GM21737 (cell line): ENCODE results near the gene ATP2B2.

Experiments used
- ATAC-seq: cut with Tn5 transposase; IDR thresholded peaks from one replicate; pipeline ENCODE4 v1.9.1; 2021; ENCODE audit warnings: mild to moderate bottlenecking, moderate library complexity; ENCODE audit not compliant: unreplicated experiment

ATP2B2 gene

DNA sequence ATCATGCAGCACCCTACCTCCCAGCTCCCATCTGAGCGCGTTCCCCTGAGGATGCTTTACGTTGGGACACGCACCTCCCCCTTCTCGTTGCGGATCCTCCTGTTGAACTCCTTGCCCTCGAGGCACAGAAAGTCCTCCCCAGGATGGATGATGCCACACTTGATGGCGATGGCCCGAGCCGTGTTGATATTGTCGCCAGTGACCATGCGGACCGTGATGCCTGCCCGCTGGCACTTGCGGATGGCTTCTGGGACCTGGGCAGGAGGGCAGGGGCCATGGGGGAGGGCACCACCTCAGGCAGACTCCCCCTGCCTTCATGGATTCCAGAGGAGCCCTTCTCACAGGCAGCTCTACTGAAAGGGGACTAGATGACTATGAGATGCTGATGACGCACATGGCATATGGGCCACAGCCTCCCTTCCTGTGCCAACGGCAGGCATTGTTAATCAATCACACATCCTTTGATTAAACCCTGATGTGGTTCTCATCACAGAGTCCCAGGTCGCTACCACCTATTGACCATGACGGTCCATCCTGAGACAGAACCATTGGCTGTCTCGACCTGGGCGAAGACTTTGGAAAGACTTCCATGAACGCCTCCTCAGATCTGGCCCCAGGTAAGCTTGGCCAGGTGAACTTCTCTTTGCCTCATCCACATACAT is 154.9 kb downstream of the ATP2B2 start:
- no peak for ATAC-seq

DNA sequence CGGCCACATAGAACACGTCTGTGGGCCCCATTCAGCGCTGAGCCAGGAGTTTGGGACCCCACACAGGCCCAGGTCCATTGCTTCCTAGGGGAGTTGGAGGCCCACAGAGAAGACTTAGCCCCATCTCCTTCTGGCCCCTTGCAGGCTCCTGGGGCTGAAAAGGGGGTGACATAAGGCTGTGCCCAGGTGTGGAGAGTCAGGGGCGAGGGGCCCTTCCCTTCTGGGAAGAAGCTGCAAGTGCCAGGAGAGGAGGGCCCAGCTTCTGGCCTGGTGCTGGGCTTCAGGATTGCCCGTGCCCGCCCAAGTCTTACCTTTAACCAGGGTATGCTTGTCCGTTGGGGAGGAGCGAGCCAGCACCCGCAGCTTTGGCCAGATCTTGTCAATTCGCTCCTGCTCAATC is 155.6 kb downstream of the ATP2B2 start:
- ATAC-seq = no peak

DNA sequence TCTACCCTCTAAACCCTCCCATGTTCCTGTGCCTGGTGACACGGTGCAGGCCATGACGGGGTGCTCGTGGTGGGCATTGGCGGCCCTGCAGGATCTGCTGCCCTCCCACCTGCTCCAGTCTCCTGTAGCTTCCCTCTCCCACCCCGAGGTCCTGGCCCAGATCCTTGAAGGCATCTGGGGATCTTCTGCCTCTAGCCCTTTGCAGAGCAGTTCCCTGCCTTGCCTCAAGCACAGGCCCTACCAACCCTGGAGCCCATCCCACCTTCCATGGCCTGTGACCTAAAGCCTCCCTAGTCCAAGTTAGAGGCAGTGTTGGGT is 157.0 kb downstream of the ATP2B2 start:
- no peak for ATAC-seq

DNA sequence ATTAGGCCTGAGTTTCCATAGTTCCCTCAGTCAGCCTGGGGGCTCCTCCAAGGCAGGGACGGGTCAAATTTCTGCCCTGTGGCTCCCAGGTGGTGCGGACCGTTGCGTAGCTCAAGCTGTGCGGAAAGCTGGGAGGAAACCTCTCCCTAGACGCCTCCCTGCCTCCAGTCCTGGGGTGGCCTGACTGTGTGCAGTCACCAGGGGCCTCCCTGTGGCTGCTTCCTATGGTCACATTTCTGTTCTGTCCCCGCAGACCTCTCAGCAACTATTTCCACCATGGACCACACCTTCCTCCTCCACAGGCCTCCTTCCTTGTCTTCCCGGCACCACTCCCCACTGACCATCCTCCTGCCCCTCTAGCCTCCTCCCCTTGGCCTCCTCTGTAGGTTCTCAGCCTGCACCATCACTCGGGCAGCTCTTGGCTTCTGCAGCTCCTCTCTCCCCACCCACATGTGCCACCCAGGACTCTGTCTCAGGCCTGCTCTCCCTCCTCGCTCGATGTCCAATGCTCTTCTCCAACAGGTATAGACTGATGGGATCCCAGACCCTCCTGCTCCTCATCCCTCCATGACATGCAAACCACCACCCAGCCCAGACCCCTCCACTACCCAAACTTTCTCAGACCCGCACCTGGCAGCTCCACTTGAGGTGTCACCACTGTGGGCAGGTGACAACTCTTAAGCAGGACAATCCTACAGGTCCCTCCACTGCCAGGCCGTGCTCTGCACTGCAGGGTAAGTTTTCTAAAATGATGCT is 157.6 kb downstream of the ATP2B2 start:
- ATAC-seq = no peak

DNA sequence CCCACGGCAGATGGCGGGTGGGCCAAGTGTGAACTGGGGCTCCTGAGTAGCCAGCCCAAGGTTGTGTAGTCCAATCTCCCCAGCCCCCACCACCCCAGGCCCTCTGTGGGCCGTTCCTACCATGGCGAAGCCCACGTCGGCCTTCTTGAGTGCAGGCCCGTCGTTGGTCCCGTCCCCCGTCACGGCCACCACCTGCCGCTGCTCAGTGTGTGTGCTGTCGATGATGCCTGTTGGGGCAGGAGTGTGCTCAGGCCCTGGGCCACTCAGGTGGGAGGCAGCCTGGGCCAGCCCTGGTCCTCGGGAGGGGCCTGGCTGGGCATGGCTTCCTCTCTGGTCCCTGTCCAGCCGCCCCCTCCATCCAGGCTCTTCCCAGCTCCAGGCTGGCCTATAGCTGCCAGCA is 159.5 kb downstream of the ATP2B2 start:
- ATAC-seq = no peak

DNA sequence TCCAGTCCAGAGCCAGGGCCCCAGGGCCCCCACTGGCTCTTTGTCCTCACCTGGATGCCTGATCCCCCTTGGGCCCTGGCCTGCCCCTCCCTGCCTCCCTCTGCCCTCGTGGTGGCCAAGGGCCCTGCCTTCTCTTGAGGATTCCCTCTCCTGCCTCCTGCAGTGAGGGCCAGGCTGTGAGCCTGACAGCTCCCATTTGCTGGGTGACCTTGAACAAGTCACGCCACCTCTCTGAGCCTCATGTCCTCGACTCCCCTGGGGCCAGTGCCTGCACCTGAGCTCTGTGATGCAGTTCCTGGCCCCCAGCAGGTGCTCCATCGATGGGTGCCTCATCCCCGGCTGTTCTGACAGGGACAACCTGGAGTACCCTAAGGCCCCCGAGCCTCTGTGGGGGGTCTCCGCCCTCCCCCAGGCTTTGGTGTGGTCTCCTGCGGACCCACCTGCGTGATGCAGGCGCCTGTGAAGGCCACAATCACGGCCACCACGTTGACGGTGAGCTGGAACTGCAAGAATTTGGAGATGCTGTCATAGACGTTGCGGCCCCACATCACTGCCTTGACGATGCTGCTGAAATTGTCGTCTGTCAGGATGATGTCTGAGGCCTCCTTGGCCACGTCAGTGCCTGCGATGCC is 160.3 kb downstream of the ATP2B2 start:
- ATAC-seq = no peak

DNA sequence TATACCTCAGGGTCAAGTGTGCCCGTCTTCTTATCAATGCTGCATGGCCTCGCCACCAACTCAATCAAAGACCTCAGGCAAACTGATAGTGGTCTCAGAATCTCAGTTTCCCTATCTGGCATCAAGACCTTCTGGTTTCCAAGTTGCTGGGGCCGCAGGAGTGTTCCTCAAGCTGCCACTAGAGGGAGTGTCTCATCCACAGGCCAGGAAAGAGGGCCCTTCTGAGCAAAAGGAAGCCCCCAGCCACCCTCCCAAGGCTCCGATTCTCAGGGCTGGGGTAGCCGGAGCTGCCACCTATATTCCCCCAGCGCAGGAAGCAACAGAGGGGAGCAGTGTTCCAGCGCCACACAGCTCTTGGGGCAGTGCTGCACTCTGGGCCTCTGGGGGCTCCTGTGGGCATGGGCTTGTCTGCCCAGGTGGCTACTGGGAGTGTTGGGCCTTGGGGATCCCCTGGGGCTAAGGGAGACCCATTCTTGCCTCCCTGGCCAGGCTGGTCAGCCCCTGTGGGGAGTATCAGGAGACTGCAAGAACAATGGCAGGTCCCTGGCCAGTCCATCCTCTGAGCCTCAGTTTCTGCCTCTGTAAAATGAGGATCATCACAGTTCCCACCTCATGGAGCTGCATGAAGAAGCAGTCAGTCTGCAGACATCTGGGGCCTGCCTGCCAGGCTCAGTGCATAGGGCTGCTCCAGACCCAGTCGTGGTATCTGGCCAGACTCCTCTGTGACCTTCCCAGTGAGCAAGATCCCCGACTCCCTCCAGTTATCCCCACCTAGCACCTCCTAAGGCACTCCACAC is 161.0 kb downstream of the ATP2B2 start:
- ATAC-seq = no peak

DNA sequence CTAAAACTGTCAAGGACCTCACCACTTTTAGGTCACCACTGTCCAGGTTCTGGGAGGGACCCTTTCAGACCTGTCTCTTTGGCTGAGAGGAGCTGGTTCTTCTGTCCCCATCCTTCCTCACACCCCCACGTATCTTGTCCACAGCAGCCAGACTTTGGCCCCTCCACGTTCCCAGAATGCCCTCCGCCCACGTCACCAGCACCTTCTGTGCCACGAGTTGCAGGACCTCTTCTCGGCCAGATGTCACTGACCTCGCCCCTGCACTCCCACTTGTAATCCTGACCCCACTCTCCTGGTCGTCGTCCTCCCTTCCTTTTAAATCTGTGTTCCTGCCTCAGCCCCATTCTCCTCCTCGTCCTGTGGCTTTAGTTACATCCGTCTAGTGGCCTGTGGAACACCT is 161.9 kb downstream of the ATP2B2 start:
- ATAC-seq = no peak

DNA sequence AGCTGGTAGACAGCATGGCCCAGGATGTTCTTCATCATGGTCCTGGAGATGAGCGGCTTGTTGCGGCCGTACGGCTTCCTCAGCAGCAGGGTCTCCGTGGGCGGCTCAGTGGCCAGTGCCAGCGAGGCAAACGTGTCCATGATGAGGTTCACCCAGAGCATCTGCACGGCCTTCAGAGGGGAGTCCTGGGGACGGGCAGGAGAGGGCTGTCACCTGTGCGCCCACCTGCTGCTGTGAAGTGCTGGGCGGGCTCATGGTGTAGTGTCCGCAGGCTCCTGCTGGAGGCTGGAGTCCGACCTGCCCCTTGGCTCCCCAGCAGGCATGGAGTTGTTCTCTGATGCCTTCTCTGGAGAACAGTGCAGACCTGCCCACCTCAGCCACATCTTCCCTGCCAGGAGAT is 162.6 kb downstream of the ATP2B2 start:
- no peak for ATAC-seq

DNA sequence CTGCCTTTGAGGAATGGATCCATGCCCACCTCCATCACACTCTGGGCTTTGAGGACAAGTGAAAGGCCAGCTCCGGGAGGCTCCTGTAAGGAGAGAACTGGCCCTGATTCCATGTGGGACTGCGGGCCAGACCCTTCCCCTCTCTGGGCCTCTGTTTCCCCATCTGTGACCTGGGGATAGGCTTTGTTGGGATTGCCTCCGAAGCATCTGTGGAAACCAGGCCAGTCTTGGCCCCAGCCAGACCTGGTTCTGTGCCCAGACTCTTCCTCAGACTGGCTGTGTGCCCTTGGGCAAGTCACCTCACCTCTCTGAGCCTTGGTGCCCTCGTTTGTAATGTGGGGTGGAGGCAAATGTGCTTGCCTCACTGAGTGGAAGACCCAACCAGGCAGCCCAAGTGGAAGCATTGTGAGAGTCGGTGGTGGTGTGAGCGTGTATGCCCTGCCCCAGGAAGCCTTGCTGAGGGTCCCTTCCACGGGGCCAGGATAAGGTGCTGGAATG is 163.4 kb downstream of the ATP2B2 start:
- no peak for ATAC-seq

DNA sequence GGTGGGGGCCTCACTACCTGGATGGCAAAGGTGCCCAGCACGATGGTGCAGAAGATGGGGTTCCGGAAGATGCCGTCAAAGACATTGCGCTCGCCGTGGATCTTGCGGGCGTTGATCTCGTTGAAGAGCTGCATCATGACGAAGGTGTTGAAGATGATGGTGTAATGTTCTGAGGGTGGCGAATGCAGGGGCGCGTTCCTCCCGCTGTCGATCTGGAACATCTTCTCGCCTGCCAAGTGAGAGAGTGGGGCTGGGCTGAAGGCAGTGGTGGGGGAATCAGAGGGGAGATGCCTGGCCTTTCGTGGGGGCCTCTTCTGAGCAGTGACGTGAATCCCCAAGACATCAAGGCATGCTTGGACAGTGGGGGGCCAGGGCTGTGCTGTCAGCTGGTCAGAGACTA is 164.9 kb downstream of the ATP2B2 start:
- ATAC-seq = no peak

DNA sequence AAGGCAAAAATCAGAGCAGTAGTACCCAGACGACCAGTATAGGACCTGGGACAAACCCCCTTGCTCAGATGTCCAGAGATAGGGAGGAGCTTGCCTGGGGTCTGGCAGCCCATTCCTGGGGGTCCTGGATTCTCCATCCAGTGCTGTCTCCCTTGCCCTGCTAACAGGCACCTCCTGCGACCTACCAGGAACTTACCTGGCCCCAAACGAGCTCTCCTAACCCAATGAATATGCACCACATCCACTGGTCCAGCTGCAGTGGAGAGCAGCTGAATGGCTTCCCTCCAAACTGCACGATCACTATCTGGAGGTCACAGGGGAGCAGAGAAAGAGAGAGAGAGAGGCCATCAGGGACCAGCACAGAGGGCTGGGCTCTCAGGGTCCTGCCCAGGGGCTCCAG is 165.3 kb downstream of the ATP2B2 start:
- ATAC-seq = no peak

DNA sequence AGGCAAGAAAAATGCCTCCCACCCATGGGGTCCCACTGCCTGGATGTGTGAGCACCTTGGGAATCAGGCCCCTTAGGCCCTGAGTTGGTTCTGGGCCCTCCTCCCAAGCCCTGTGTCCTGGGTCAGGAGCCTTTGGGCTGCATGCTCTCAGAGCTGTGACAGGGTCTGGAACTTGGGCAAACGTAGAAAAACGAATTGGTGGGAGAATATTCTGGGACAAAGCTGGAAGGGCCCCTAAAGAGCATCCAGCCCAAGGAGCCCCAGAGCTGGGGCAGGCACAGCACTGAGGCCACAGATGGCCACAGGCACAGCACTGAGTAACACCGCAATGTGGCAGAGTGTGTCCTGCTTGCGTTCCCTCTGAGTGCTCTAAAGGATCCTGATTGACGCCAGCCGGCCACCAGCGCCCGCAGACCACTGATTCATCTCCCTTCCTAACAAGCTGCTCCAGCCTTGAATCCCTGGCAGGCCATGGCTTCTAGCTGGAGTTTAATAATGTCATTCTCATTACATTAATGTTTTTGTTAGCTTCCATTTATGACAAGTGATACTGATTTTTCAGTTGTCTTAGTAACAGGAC is 165.9 kb downstream of the ATP2B2 start:
- no peak for ATAC-seq

DNA sequence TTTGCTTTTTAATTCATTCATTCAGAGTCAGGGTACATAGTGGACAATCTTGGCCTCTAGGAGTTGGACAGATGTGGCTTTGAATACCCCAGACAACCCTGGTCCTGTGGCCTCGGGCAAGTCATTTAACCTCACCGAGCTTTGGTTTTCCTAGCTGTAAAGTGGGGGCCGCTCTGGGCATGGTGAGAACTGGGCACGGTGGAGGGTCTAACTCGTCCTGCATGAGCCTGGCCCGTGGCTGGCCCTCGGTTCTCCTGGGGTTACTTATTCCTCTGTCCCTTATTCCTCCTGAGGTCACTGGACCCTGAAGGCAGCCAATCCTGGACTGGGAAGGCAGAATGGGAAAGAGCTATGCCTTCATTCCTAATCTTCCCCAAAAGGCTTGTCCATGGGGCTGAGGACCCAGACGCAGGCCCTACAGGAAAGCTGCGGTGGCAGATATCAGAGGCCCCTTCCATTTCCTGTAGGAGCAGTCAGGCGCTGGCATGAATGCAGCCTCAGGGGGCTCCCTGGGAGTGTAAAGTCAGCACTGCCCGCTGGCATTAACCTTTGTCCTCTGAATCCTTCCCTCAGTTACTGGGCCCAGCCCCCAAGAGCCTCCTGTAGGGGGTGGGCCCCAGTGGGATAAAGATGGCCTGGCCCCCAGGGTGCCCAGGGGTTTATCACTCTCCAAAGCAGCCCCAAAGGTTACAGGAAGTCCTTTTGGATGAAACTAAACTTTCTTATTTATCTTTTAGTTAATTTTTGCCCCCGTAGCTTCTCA is 166.6 kb downstream of the ATP2B2 start:
- ATAC-seq = no peak

DNA sequence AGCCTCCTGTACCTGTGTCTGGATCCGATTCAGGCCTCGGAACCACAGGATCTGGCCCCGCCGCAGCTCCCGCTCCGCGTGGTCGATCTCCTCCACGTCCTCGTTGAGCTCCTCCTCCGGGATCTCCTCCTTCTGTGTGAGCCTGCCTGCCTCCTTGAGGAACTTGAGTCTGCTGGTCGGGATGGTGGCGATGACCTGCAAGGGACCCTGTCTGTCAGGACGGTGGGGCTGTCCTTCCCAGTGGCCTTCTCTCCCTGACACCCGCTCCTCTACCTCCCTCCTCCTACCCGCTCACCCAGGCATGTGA is 167.3 kb downstream of the ATP2B2 start:
- no peak for ATAC-seq

DNA sequence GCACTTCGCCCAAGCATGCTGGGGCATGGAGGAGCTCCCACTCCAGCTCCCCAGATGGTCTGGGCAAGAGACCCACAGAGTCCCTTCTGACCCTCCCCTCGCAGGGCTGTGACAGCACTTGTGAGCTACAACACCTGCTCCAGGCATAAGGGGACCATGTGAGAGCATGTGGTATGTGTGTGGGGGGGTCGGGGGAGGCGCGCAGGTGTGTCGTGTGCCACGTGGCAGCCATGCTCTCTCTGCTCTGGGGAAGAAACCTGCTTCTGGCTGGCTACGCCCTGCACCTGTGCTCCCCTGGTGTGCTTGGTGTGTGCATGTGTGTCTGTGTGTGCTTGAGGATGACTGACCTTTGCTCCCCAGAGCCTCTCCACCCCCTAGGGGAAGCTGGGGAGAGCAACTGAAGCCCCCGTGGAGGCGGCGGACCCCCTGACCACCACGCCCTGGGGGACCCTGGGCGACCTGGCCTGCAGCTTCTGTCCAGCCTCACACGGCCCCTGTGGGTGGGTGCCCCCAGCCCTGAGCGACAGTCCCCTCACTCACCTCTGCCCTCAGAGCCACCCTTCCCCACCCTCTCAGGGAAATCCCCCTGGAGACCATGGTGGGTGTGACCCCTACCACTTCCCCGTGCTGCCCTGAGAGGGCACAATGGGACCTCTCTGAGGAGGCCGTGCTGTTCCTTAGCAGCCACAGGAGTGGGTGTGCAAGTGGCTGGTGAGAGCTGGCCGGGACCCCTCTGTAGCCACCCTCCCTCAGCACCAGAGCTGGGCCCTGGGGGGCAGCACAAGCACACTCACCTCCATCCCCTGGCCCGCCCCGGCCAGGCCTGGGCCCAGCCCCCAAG is 167.8 kb downstream of the ATP2B2 start:
- no peak for ATAC-seq

DNA sequence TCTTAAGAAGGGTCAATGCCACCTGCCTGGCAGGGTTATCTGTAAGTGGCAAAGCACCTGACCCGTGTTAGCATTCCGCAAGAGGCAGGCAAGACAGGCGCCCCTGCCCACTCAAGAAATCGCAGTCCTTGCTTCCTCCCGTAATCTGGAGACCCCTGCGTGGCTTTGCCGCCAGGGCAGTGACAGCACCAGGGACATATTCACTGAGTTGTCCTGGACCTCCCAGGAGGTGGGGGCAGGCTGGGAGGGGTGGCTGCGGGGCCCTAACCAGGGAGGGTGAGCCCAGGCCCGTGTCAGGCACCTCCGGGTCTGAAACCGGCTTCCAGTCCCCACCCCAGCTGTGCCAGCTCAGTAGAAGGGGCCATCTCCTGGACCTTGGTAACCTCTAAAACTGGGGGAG is 168.6 kb downstream of the ATP2B2 start:
- no peak for ATAC-seq

DNA sequence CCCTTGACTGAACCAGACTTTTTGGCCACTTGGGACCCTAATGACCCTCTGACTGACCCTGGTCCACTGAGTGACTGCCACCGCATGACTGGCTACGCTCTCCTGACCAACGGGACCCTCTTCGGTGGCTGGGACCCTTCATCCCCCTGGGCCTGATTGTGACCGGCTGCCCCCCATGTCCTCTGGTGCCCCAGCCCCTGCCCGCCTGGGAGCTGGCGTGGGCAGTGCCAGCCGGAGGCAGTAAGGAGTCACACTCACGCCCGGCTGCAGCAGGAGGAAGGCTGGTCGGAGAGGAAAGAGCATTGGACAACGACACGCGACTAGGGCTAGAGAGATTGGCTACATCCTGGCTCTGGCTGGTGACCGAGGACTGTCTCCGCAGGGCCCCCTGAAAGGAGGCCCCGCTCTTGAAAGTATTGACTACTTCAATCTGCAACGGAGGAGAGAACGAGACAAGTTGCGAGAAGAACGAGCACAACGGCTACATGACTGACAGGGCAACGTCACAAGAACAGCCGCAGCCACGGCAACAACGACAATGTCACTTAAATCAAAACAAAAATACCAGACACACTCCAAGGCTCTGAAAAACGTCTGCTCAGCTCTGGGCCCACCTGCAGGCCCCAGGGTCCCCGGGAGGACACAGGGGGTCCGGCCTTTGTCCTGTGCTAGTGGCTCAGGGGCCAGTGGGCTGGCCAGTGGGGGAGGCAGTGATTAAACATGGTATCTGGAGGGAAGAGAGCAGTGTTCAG is 169.3 kb downstream of the ATP2B2 start:
- ATAC-seq = no peak

DNA sequence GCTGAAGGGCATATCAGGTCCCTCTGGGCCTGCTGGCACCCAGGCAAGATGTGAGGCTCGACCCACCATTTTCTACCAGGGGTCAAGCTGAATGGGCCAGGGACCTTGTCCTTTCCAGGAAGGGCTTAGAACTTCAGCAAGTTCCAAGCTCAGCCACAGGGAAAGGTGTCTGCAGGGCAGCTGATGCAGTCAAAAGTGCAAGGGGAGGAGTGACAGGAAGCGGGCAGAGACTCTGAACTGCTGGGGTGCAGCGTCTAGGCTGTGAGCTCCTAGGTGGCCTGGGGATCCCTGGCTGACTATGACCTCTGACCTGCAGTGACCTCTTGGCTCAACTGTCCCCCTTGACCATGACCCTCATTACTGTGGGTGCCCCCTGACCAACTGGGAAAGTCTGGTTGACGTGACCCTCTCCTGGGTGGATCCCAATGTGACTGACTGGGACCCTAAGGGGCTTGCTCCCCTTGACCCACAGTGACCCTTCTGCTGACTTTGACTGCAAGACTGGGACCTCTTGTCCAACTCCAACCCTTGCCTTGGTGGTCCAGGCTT is 170.1 kb downstream of the ATP2B2 start:
- ATAC-seq = no peak
